ENCODE results near the gene METTL24.
"Not testable (repeated sequence)": the region's sequence is repeated elsewhere in the genome, so short reads cannot be mapped to it uniquely, and the experiment has no call there.

METTL24 gene

DNA sequence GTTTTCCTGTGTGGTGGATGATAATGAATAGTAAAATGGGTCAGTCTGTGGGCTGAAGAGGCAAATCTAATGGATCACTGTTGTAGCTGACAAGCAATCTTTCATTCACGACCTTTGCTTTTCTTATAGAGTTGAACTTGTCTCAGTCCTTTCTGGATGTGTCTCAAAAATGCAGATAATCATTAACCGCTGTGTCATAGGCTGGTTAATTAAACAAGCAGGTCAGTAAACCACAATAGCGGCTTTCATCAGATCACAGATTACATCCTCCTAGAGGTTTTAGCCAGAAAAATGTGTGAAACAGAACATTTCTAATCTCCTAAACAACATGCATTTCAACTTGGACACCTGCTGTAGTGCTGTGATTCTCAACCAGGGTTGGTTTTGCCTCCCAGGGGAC lies 2.5 kb upstream of the METTL24 start:
- DNase-seq (ENCODE audit: low read depth in 2 of 2) = no peak

DNA sequence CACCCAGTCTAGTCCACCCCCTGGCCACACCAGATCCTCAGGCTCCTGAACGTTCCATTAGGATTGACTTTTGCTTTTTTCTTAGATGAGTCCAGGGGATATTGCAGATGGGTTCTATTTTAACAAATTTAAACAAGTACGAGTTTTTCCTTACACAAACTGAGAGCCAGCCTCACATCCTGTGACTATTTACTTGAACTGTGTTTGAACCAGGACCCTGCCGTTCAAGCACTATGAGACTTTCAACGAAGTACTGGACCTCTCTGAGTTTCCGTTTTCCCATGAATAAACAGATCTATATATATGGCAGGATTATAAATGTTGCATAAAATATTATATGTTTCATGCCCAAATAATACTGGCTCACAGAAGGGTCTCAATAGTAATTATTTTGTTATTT lies 1.4 kb upstream of the METTL24 start:
- no peak for DNase-seq (ENCODE audit: low read depth in 2 of 2)

DNA sequence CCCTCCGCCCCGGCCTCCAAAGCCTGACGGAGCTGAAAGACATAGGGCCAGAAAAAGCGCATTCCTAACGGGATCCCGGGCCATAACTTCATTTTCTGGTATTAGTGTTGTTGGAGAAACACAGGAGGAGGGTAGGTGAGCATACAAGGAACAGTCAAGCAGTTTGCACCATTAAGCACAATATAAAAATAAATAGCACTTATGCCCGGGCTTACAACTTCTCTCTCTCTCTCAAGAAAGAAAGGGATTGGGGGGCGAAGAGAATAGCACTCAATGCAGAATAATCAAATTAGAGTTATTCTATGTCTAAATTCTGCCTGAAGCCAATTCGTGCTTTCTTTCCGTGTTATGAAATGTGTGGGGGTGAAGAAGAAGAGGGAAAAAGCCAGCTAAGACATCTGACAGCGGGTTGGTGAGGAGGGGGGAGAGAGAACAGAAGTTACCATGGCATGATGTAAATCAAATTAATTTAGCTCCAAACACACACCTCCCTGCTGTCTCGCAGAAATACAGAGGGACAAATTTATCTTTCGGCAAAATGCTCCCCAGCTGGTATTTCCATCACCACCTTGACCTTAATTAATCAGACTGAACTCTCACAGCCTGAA lies 508 bp upstream of the METTL24 start:
- no peak for DNase-seq (ENCODE audit: low read depth in 2 of 2)

DNA sequence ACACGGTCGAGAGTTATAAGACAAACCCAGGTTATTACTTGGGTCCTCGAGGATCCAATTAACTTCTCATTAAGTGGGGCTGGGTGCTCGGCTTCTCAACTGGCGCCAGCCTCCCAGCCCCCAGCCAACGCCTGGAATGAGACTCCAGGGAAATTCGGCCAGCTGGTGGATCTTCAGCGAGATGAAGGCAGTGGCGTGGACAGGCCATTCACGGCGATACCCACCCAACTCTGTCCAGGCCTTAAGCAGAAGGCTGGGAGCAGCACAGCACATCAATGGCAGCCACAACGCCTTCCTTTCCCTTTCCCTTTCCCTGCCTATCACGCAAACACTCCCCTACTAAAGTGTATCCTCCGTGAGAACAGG lies 868 bp downstream of the METTL24 start:
- no peak for DNase-seq (ENCODE audit: low read depth in 2 of 2)

DNA sequence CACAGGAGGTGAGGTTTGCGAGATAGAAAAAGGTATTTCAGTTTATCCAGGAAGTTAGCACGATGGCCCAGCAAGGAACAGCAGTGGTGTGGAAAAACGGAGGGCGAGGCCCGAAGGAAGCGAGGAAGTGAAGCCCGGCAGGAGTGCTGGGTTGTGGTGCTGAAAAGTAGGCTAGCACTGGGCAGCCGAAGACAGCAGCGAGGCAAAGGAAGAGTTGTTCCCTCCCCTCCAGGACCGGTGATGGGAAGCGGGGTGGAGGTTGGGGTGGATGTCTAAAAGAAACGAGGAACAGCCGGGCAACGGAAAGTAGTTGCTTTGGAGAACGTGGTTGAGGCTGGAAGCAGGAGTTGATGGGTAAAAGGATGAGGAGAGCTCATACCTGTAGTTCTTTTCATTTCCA lies 1.4 kb downstream of the METTL24 start:
- no peak for DNase-seq (ENCODE audit: low read depth in 2 of 2)

DNA sequence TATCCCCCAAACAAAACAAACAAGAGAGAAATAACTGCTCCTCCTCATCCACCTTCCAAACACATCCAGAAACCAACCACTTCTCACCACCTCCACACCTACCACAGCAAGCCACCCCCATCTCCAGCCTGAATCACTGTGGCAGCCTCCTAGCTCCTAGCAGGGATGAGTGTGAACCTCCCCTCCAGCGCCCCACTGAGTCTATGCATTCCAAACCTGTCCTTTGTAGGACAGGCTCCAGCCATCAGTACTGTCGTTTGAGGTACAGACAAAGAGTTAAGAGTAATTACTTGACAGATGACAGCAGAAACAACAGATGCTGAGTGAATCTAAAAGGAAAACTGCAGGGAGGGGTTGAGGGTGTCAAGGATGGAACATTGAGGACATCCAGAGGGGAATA lies 2.4 kb downstream of the METTL24 start:
- DNase-seq (ENCODE audit: low read depth in 2 of 2) = no peak

DNA sequence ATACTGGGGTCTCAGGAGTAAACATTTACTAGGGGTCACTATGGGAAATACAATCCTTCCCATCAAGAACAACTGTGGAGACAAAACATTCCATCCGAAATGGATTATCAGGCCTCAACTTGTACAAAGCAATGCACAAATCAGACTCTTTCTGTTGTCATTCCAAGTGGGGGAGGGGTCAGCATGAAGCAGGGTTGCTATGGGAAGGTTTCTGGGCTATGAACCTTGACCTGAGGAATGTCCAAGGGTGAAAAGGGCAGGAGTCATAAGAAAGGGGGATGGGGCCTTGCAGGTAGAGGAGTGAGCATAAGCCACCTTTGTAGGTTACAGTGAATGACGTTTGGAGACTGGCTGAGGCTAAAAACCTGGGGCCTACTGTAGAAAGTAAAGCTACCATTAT lies 3.1 kb downstream of the METTL24 start:
- DNase-seq (ENCODE audit: low read depth in 2 of 2) = no peak

DNA sequence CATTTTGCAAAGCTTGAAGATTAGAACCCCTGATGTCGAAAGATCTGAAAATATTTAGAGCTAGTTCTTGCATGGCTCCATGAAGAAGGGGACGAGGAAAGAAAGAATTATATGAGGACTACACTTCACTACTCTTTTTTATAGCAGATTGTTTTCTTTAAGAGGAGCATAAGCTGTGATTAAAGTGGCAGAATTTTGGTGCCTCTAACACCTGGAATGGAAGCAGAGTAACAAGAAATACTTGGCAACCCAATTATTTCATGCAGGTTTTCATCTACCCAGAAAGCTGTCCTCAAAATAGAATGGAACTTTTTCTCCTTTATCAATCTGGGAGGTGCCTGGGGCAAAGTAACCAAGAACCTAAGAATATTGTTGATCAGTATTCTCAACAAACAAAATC lies 4.0 kb downstream of the METTL24 start:
- DNase-seq (ENCODE audit: low read depth in 2 of 2) = no peak

DNA sequence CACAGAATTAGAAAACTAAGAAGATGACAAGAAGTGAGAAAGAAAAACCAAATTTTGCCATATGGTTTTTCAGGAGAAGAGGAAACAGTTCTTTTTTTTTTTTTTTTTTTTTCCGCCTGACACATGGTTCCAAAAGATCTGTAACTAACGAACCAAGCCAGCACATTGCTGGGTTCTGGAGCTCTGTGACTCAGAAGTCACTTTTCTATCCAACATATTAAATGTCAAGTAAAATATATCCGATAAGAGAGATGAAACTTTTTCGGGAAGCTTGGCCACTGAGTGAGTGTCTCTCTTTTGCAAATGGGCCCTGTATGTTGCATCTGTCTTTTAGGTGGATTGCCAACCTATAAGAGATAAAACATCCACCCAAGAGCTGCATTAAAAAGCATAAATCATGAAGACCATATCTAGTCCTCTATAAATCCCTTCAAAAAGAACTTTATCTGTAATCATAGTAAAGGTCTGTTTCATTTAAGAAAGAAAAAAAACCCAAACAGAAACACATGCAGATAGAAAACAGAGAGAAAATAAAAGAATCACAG lies 4.6 kb downstream of the METTL24 start:
- no peak for DNase-seq (ENCODE audit: low read depth in 2 of 2)

DNA sequence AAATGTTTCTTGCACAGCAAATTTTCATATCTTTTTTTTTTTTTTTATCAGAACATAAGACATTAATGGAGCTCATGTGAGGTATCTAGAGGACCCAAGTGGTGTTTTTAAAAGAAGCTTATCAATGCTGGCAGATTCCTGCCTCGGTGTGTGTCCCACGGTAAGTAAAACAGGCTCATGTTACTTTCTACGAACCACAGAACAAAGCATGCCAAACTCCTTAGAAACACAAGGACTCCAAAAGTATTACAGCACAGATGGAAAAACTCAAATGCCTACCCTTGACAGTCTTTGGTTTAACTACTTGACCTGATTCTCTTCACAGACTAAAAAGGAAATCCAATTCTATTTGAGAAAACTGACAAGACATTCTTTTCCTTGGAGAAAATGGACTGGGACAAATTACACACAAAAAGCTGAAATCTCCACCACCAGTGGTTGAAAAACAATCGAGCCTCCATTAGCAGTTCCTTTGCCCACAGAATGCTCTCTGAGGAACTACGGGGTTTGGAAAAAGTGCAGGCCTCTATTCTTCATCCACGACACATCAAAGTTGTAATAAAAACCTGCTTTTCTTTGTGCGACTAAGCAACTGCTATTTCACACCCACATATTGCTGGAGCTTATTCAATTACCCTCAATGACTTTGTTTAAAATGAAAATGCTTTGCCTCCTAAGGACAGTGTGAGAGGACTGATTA lies 5.4 kb downstream of the METTL24 start:
- DNase-seq (ENCODE audit: low read depth in 2 of 2) = no peak

DNA sequence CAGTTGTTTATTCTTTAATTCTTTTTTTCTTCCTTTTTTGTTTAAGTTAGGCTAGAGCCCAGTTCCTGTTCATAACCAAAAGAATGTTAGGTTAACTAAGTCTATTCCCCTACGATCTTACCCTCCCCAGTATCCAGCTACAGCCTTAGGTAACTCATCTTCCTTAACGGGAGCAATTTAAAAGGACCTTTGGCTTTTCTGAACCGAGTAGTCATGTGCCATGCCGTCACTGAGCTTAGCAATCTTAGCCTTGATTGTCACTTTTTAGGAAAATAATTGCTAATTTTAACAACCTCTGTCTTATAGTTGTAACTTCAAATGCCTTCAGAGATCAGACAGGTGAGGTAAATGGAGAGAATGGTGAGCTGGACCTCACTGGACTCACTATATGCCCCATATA lies 6.2 kb downstream of the METTL24 start:
- no peak for DNase-seq (ENCODE audit: low read depth in 2 of 2)

DNA sequence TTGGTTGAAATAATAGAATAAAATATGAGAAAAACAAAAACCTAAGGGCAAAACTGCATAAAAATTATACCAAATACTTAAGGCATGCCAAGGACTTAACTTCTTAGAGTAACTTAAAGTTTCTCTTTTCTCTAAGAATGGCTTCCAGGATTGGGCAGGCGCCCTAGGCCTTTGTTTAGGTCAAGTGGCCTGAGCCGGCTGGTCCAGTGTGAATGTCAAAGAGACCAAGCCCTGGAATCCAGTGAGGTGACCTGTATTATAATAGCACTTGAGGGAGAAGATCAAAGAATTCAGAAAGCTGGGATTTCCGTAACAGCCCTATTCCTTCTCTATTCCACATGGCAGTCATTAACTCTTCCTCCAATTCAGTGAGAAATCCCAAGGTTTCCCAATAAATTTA lies 6.6 kb downstream of the METTL24 start:
- no peak for DNase-seq (ENCODE audit: low read depth in 2 of 2)

DNA sequence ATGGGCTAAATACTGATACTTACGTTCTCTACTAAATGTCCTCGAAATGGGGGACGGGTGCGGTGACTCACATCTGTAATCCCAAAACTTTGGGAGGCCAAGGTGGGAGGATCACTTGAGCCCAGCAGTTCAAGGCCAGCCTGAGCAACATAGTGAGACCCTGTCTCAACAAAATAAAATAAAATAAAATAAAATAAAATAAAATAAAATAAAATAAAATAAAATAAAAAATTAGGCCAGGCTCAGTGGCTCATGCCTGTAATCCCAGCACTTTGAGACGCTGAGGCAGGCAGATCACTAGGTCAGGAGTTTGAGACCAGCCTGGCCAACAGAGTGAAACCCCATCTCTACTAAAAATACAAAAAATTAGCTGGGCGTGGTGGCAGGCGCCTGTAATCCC lies 7.6 kb downstream of the METTL24 start:
- not testable (repeated sequence) for DNase-seq (ENCODE audit: low read depth in 2 of 2)

DNA sequence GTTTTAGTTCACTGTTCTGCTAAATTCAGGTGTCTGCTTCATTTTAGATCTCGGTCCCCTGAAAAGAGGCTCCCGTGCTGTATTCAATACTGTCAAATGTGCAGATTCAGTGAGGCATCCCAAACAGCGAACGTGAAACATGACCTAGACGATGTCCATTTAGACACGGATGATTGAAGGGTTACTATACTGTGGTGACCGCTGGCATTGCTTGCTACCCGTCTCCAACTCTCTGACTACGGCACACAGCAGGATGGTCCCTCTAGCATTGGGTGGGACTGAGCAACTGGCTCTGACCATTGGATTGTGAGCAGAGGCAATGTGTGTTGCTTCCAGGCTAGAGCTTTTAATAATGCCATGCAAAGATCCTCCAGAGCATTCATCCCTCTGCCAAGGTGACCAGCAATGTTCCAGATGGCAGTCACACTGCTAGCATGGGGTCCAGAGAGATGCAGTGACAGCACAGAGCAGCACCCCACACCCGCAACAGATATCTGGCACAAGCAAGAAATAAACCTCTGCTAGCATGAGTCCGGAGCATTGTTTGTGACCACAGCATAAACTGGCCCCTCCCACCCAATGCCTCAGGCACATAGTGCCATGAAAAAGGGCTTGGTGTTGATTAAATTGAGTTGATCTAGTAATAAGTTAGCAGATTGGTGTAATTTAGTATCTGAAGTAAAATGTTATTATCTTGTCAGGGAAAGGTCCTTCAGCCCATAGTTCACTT lies 9.0 kb downstream of the METTL24 start:
- DNase-seq (ENCODE audit: low read depth in 2 of 2) = no peak

DNA sequence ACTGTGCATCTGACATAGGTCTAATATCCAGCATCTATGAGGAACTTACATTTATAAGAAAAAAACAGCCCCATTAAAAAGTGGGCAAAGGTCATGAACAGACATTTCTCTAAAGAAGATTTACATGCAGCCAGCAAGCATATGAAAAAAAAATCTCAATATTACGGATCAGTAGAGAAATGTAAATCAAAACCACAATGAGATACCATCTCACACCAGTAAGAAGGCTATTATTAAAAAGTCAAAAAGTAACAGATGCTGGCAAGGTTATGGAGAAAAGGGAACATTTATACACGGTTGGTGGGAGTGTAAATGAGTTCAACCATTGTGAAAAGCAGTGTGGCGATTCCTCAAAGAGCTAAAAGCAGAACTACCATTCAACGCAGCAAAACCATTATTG lies 13.1 kb downstream of the METTL24 start:
- no peak for DNase-seq (ENCODE audit: low read depth in 2 of 2)

DNA sequence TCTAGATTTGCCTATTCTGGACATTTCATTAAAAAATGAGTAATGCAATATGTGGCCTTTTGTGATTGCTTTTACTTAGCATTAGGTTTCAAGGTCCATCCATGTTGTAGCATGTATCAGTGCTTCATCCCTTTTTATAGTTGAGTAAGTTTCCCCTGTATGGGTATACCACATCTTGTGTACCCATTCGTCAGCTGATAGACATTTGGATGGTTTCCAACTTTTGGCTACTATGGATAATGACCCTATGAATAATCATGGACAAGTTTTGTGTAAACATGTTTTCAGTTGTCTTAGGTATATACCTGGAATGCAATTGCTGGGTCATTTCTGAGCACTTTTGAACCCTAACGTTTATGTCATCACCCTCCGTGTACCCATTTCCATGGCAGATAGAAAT lies 15.4 kb downstream of the METTL24 start:
- DNase-seq (ENCODE audit: low read depth in 2 of 2) = no peak

DNA sequence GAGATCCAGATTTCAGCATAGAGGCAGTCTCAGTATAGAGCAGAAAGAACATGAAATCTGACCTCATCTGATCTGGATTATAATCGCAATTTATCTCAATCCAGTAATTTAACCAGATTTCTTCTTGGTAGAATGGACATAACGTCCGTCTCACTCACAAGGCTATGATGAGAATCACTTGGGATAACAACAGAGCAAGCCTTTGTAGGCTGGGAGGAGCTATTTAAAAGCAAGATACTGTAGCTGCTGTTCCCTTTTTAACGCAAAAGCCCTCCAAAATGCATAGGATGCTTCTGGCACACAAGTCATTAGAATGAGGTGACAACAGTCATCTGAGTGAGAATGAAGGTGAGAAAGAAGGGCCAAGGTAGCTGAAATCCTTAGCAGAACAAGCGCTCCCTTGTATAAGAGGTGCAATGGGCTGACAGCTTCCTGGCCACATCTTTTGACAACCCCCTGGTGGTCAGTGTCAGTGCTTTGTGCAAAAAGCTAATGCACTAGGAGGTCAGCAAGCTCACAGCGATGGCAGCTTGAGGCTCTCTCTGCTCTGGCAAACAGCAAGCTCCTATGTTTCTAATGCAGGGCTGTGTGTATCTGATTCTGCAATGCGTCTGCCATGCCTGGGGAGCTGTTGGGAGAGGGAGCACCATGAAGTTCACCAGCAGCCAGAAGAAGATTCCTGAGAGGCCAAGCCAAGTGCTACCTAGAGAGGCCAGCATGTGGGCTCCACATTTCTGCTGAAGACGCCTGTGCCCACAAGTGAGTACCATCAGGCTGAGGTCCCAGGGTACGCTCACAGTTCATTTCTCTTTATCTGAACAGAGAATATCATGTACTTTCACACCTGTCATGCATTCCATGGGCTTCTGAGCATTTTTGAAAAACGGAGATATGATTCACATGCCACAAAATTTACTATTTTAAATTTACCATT lies 16.2 kb downstream of the METTL24 start:
- DNase-seq (ENCODE audit: low read depth in 2 of 2) = no peak

DNA sequence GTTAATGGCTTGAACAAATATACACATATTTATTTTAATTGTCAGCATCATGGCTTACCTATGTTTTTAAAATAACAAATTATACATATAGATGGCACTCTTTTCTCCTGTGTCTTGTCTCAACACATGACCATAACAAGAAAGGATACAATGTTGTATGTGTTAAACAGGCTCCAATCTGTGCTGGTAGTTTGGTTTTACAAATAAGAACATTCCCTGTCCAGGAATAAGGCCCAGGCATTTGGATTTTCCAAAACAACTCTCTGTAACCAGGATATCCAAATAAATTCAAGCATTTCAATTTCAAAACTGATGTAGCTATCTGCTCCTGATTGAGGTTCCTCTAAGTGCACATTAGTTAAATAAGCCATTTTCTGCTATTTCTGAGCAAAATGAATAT lies 17.1 kb downstream of the METTL24 start:
- no peak for DNase-seq (ENCODE audit: low read depth in 2 of 2)

DNA sequence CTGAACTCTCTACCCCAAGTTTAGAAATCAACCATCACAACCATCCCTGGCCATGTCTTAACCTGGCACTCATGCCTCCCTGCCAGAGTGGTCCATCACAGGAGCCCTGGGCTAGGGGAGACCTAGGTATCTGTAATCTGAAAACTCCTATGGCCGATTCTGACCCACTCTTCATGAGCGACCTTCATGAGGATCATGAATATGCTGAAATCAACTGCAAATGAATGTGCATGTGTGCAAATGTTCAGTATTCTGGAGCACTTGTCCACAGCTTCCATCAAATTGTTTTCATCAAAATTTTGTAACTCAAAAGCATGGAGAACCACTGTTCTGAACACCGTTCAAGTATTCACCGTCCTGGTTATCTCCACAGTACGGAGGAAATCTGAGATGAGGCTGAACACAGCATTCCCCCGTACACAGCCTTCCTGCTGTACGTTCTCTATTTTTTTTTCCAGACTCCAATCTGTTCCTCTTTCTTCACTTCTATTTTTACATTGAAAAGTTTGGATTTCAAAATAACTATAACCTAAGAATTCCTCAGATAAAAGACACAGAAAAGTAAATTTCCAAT lies 17.7 kb downstream of the METTL24 start:
- DNase-seq (ENCODE audit: low read depth in 2 of 2) = no peak

DNA sequence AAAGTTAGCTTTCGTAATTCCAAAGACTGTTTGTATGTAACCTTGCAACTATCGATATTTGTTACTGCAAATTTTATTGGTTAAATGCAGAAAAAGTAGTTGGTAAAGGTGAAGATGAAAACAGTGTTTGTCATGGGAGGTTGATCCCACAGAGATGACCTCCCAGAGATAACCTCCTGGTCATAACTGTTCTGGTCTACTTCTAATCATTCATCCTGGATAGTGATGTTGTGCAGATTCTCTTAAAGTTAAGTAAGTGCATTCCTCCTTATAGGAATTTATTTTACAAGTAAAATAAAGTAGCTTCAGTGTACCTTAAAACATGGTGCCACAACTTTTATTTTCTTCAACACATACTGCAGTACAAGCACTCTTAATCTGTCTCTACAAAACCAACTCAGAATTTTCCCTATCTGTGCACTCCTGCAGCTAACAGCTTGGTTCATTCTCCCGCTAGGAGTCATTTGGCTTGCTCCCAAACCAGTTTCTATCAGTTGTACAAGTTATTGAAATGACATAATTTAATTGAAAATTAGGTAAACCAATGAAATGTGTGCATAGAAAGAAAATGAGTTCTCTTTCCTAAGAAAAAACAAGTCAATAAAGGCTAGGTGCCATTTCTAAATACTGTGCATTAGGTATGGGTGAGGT lies 19.2 kb downstream of the METTL24 start:
- no peak for DNase-seq (ENCODE audit: low read depth in 2 of 2)

DNA sequence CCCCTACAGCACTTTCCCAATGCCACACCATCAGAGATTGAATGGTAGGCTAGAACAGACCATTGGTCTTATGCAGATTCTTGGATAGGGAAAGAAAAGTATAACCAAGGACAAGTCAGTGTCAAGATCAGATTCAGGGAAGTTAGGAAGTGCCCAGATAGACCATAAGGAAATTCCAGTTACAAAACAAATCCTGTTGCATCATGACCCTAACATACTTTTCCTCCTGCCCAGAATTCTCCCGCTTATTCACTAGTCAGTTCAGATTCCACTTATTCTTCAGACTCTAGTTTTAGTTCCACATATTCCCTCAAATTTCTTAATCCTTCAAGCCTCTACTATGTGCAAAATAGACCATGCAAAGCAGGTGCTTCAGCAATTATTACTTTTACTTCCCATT lies 20.7 kb downstream of the METTL24 start:
- DNase-seq (ENCODE audit: low read depth in 2 of 2) = no peak

Data from stimulated activated CD8-positive, alpha-beta memory T cell treated with anti-CD3 and anti-CD28 coated beads, Interleukin-7, amount 100 ng/mL, for 1 hour (primary cell).